ACC112 (cell line): ENCODE data around the gene PTPRO.
A peak's percentile ranks its signal among the peaks of the same experiment; 100 is the strongest.

Experiments
- H2AFZ ChIP-seq: fragments of 200-600 bp; sonication (generic); one replicate; pipeline ENCODE4 v1.6.0; 2017; ENCODE audit warnings: antibody characterized with exemption, low read length; ENCODE audit not compliant: unreplicated experiment
- H3K27ac ChIP-seq: fragments of 200-600 bp; sonication (generic); 2 replicates; pipeline ENCODE4 v1.5.1; 2014; ENCODE audit warnings: low read depth, mild to moderate bottlenecking, antibody characterized with exemption, low read length, moderate library complexity
- H3K27me3 ChIP-seq: fragments of 200-600 bp; sonication (generic); 2 replicates; pipeline ENCODE4 v1.6.1; 2014; ENCODE audit warnings: mild to moderate bottlenecking, antibody characterized with exemption, low read length, moderate library complexity, mixed read lengths; ENCODE audit not compliant: insufficient read depth
- H3K36me3 ChIP-seq: fragments of 200-600 bp; sonication (generic); 2 replicates; pipeline ENCODE4 v1.6.1; 2016; ENCODE audit warnings: mild to moderate bottlenecking, antibody characterized with exemption, low read length, moderate library complexity, mixed read lengths; ENCODE audit not compliant: insufficient read depth
- H3K4me1 ChIP-seq: fragments of 200-600 bp; sonication (generic); one replicate; pipeline ENCODE4 v1.6.1; 2016; ENCODE audit warnings: low read length, mixed read lengths; ENCODE audit not compliant: insufficient read depth, unreplicated experiment, control insufficient read depth
- H3K4me3 ChIP-seq: fragments of 200-600 bp; sonication (generic); 2 replicates; pipeline ENCODE4 v1.5.1; 2014; ENCODE audit warnings: mild to moderate bottlenecking, low read depth, low read length
- H3K79me2 ChIP-seq: fragments of 200-600 bp; sonication (generic); one replicate; pipeline ENCODE4 v1.6.0; 2016; ENCODE audit warnings: low read length; ENCODE audit not compliant: control insufficient read depth, unreplicated experiment, insufficient read depth

PTPRO gene

GRCh38 chr12:15322164-15323061, at the start of gene PTPRO:
Gene PTPRO, plus strand, starts transcription at chr12:15322508.
- H3K4me3 ChIP-seq: peak within 1 kb of the TSS; percentile 83
- H3K36me3 ChIP-seq: no peaks in the 10 kb centered on the region
- H2AFZ ChIP-seq: peak within 1 kb of the TSS; percentile 92
- no peak within 1 kb of the TSS for H3K27ac ChIP-seq
- no peaks in the 10 kb centered on the region for H3K27me3 ChIP-seq
- H3K79me2 ChIP-seq: no peaks in the 10 kb centered on the region
- H3K4me1 ChIP-seq: peaks cover 4% of the 10 kb centered on the region

DNA sequence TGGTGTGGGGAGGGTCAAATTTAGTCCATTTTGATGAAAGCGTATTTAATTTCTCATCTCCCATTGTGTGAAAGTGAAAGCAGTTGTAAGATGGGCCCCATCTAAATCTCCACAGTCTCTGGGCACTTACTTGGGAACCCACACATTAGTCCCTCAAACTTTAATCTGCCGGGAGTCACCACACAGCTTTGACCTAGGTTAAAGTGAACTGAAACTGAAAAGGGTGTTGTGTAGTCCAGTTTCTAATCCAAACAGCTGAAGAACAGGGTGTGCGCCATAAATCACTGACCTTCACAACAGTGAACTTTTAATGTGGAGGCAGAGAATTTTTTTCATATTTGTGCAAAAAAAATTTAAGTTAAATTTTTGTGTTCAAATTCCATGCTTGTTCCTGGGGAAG, 48.4 kb upstream of the PTPRO start:
- Histone ChIP-seq H3K4me1 (peaks cover 36% of the 10 kb centered on the region), H3K27me3 (no peaks in the 10 kb centered on the region), H3K27ac (peak overlapping the region; percentile 98), H3K79me2 (no peaks in the 10 kb centered on the region), H2AFZ (peak overlapping the region; percentile 79), H3K36me3 (no peaks in the 10 kb centered on the region), H3K4me3 (peak overlapping the region; percentile 40)

DNA sequence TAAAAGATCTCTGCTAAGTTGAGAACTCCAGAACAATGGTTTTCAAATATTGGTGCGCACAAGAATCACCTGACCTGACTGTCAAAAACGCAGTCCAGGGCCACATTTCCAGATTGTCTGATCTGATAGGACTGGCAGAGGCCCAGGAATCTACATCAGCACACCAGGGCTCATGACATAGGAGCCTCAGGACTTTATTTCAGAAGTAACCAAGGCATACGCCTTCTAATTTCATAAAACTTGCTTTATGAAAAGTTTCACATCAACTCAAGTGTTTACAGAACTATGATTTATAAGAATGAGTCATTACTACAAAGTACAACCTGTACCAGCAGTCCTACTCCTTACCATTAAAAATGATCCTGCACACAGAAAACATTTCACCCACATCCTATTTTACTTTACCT, 47.7 kb upstream of the PTPRO start:
- peak overlapping the region; percentile 34; the same call in 1 of the 2 replicates for H3K4me3 ChIP-seq

DNA sequence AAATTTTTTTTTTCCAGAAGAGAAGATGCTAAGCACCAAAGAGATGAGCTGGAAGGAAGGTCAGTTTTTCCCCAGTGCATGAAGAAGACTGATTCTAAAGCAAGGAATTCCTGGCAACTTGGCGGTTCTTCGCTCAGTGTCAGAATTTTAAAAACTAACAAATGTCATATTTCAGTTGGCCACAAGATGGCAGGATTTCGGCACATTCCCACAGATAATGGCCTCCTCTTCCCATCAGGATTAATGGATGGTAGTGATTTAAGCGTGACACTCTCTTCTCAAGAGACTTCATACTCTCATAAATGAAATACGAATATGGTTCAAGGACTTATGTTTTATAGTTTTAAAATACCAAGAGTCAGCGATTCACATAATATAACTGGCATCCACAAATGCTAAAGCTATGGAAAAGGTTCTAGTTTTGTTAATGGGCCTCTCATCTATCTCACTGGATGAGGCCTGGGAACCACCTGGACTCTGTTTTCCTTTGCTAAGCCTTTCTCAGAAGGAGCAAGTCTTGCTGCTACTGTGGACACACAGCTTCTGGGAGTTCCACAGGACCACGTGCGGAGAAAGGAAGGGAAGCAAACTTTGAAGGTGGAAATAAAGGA, 46.1 kb upstream of the PTPRO start:
- Histone ChIP-seq H2AFZ (peak overlapping the region; percentile 95), H3K79me2 (no peaks in the 10 kb centered on the region), H3K36me3 (no peaks in the 10 kb centered on the region), H3K27ac (peak overlapping the region; percentile 98), H3K4me3 (no peak overlapping the region), H3K4me1 (peaks cover 49% of the 10 kb centered on the region), H3K27me3 (no peaks in the 10 kb centered on the region)

More for the DNA sequence above, 47.7 kb upstream of the PTPRO start:
- Histone ChIP-seq H3K27me3 (no peaks in the 10 kb centered on the region), H3K27ac (peak overlapping the region; percentile 98), H3K36me3 (no peaks in the 10 kb centered on the region), H3K79me2 (no peaks in the 10 kb centered on the region), H3K4me1 (peaks cover 42% of the 10 kb centered on the region), H2AFZ (peak overlapping the region; percentile 79)

DNA sequence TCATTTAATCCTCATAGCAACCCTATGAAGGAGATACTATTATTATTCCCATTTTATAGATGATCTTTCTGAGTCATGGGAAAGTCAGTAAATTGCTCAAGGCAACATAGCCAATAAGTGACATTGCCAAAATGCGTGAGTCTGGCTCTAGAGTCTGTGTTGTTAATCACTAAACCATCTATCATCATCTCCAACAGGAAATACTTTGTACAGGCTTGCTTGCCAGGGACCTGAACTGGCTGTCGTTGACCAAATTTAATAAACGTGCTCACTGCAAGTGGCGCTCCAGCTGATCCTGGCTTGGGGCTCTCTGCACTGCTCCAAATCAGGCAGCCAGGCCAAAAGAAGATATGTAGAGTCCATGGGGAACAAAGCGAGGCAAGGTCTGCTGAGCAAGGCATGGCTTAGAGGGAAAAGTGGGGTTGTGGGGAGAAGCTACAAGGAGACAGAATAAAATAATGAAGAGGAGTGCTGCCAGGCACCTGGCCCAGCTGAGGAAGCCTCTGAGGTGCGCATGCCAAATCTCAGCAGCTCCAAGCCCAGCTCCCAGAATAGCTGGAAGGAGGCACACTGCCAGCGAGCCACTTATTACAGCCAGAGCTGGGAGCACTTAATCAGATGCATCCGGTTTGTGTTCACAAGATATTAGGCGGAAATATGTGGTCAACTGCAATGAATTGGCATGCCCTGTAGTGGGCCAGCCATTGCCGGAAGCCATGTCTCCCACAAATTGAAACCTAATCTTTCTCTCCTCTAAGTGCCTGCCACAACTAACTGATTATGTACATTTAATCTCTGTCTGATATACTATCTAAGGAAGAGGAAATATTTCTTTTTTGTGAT, 43.3 kb upstream of the PTPRO start:
- H2AFZ ChIP-seq: peak overlapping the region; percentile 86
- H3K27ac ChIP-seq: peak overlapping the region; percentile 91

GRCh38 chr12:15280930-15281329, 41.4 kb upstream of the PTPRO start:
- H2AFZ ChIP-seq: no peak overlapping the region
- H3K79me2 ChIP-seq: no peaks in the 10 kb centered on the region
- H3K27ac ChIP-seq: no peak overlapping the region
- no peak overlapping the region for H3K4me3 ChIP-seq
- H3K27me3 ChIP-seq: no peaks in the 10 kb centered on the region
- H3K36me3 ChIP-seq: no peaks in the 10 kb centered on the region
- H3K4me1 ChIP-seq: peaks cover 25% of the 10 kb centered on the region

More for the DNA sequence above, 43.3 kb upstream of the PTPRO start:
- no peaks in the 10 kb centered on the region for H3K36me3 ChIP-seq
- H3K27me3 ChIP-seq: no peaks in the 10 kb centered on the region
- no peaks in the 10 kb centered on the region for H3K79me2 ChIP-seq
- peaks cover 44% of the 10 kb centered on the region for H3K4me1 ChIP-seq
- peak overlapping the region; percentile 49 for H3K4me3 ChIP-seq

DNA sequence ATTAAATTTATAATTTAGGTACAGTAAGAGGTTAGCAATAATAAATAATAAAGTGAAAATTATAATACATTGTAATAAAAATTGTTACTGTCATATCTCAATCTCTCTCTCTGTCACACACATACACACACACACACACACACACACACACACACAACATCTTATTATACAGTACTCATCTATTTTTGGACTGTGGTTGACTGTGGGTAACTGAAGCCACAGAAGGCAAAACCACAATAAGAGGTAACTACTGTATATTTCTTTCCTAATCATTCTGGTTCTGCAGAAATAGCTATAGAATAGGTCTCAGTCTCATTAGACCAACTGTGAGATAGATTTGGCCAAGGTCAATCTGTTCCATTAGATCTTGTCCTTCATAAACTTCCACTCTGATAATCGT, 33.1 kb upstream of the PTPRO start:
- Histone ChIP-seq H3K36me3 (no peaks in the 10 kb centered on the region), H3K4me1 (no peaks in the 10 kb centered on the region), H3K79me2 (no peaks in the 10 kb centered on the region), H3K4me3 (no peak overlapping the region), H3K27ac (no peak overlapping the region), H2AFZ (no peak overlapping the region), H3K27me3 (no peaks in the 10 kb centered on the region)

GRCh38 chr12:15293731-15294130, 28.6 kb upstream of the PTPRO start:
- H3K27ac ChIP-seq: no peak overlapping the region
- no peak overlapping the region for H2AFZ ChIP-seq
- H3K27me3 ChIP-seq: no peaks in the 10 kb centered on the region
- H3K4me1 ChIP-seq: no peaks in the 10 kb centered on the region
- no peak overlapping the region for H3K4me3 ChIP-seq
- no peaks in the 10 kb centered on the region for H3K79me2 ChIP-seq
- H3K36me3 ChIP-seq: no peaks in the 10 kb centered on the region

- H2AFZ ChIP-seq: no peak overlapping the region
- H3K4me3 ChIP-seq: no peak overlapping the region
- H3K27me3 ChIP-seq: no peaks in the 10 kb centered on the region
- no peaks in the 10 kb centered on the region for H3K4me1 ChIP-seq
- H3K27ac ChIP-seq: no peak overlapping the region
- H3K79me2 ChIP-seq: no peaks in the 10 kb centered on the region
- no peaks in the 10 kb centered on the region for H3K36me3 ChIP-seq
Observed at GRCh38 chr12:15299947-15300346, 22.4 kb upstream of the PTPRO start.

GRCh38 chr12:15304296-15304695, 18.0 kb upstream of the PTPRO start:
- H3K27me3 ChIP-seq: no peaks in the 10 kb centered on the region
- H3K36me3 ChIP-seq: no peaks in the 10 kb centered on the region
- H3K79me2 ChIP-seq: no peaks in the 10 kb centered on the region
- H3K27ac ChIP-seq: no peak overlapping the region
- no peaks in the 10 kb centered on the region for H3K4me1 ChIP-seq
- H2AFZ ChIP-seq: no peak overlapping the region
- H3K4me3 ChIP-seq: no peak overlapping the region
